Inflammatory macrophage treated with lipopolysaccharide for 4 hours (primary cell): ENCODE results near the gene ANP32B.
"Not testable (repeated sequence)": the region's sequence is repeated elsewhere in the genome, so short reads cannot be mapped to it uniquely, and the experiment has no call there.

Experiments
- DNase-seq: peaks from one replicate; pipeline ENCODE4 v3.0.0-alpha.2; 2020

Gene ANP32B

DNA sequence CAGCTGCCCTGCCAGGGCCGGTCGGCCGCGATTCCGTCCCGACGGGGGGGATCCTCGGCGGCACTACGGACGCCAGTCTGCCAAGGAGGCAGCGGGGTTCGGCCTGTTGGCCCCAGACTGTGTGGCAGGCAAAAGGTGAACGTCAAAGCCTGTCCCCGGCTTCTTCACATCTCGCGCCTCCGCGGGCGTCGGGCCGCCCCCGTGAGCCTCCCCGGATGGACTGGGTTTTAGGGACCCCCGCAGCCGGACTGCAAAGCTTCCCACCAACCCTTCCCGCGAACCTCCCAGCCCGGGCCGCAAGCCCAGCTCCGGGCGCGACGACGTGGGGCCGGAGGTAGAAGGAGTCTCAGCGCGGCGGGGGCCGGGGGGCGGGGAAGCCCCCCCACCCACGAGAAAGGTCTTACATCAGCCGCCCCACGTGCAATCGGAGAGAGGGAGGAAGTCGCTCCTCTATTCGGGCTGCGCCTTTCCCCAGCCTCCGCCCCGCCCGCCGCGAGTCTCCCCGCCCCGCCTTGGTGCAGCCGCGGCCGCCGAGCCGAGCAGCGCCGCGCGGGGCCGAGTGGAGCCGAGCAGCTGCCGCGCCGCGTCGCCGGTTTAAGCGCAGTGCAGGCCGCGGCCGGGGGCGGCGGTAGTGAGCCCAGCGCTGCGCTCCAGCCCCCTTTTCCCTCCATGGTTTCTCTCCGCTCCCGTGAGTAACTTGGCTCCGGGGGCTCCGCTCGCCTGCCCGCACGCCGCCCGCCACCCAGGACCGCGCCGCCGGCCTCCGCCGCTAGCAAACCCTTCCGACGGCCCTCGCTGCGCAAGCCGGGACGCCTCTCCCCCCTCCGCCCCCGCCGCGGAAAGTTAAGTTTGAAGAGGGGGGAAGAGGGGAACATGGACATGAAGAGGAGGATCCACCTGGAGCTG is at the start of gene ANP32B:
Gene ANP32B, plus strand, starts transcription at position 659 of the 906 bp plus-strand sequence. Its CDS starts 215 bp downstream, at position 874.
- DNase-seq: peak; percentile 93

DNA sequence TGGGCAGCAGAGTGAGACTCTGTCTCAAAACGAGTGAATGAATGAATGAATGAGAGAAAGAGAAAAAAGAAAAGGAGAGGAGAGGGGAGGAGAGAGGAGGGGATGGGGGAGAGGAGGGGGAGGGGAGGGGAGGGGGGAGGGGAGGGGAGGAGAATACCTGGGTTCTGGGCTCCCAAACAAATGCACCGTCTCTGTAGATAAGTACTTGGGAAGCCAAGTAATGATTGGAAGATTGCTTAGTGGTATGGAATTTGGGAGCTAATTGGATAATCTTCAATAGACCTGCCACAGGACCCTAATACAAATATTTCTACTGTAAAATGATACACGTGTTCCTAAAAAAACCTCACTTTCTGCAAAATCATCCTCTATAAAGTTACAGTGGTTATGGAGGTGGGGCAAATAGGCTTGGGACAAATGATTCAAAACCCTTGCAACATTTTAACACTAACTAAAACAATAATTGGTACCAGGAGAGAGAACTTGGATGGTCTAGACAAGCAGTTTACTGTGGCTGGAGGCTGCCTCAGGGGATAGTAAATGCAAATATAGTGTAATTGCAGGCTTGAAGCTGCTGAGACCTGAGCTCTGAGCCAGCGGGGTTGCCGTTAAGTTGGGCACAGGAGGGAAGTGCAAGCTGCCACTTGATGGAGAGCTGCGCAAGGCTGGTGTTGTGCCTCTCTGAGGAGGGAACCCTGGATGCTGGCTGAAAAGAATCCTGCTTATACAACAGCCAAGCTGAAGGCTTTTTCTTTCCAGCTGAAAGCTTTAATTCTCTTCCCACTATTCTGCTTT is 48.6 kb upstream of the ANP32B start:
- DNase-seq: no peak

DNA sequence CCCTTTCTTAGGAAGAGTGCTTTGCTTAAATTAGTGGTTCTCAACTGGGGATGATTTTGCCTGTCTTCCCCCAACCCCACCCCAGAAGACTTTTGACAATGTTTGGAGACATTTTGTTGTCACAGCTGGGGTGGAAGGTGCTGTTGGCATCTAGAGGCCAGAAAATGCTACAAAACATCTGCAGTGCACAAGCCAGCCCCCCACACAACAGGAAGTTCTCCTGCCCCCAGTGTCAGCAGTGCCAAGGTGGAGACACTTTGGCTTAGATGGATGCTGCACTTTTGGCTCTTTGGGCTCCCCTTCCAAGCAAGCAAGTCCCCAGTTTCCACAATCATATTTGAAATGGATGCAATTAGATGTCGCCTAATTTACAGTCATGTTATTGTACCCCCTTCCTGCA is 47.9 kb upstream of the ANP32B start:
- DNase-seq: no peak

DNA sequence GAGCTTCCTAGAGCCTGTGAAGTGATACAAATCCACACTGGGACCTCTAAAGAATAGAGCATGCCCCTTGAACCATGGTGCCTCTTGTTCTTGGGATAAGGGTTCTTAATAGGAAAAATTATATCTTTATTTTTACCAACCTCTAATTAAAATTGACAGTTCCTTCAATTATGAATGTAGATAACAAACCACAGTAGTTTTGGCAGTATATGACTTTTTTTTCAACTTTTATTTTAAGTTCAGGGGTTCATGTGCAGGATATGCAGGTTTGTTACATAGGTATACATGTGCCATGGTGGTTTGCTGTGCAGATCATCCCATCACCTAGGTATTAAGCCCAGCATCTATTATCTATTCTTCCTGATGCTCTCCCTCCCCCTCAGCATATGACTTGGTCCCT is 46.1 kb upstream of the ANP32B start:
- DNase-seq: no peak

DNA sequence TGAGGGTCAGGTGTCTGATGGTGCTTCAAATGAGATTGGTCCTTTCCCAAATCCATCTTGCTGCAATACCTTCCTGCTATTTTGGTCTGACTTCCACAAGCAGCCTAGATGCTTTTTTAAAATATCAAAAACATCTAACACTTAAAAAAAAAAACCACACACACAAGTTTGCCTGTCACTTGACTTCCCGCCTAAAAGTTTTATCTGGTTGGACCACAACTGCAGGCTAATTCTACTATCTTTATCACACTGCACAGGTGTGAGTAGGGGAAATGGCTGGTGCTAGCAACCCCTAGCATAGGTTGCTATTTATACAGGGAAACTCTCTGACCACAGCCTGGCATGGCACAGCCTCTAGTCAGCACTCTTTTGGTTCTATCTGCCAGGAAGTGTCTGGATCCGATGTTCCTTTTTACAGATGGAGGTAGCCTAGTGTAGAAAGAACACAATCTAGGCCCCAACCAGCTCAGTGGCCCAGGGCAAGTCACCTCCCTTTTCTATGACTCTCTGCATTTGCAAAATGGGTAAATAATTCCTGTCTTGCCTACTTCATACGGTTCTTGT is 45.0 kb upstream of the ANP32B start, which contains the start of gene HEMGN:
Gene HEMGN, minus strand, starts transcription at position 92 of the 564 bp plus-strand sequence. Its CDS starts 36 bp downstream, at position 56.
- no peak for DNase-seq

DNA sequence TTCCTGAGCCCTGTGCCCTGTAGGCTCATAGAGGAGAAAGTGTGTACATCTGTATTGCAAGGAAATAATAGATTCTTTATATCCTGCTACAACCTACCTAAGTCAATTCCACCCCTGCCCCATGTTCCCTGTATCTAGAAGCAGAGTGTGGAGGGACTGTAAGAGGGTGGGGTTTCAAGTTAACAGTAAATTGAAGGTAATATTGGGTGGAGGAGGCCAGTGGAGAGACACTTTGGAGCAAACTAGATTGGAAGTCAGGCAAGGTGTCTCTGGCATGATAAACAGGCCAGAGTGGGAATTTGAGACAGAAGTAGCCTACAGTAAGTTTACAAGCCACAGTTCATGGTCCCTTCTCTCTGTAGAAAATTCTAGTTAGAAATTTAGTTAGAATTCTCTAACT is 42.9 kb upstream of the ANP32B start:
- no peak for DNase-seq

DNA sequence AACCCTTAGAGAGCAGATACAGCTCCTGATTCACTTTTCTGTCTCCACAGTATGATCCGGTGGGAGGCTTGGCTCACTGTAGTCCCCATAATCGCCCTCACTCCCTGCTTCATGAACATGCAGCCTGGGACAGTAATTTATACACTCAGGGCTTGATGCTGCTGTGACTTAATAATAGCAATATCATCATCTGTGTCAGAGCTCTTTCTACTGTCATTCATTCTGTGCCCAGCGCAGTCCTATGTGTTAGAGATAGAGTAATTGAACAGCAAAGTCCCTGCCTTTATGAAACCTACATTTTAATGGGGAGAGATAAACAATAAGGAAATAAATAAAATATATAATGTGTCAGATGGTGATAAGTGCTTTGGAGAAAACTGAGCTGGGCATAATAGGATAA is 42.4 kb upstream of the ANP32B start:
- no peak for DNase-seq

DNA sequence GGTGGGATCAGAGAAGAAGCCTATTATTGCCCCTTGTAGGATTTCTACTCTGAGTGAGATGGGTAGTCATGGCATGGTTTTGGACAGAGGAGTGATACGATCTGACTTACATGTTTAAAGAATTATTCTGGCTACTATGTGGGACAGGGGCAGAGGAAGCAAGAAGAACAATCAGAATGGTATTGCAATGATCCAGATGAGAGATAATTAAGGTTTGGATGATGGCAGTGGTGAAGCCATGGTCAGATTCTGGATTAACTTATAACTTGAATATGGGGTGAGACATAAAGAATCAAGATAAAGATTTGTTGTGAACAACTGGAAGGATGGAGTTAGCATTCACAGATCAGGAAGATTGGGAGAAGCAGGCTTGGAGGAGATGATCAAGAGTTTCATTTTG is 41.8 kb upstream of the ANP32B start:
- DNase-seq: no peak

DNA sequence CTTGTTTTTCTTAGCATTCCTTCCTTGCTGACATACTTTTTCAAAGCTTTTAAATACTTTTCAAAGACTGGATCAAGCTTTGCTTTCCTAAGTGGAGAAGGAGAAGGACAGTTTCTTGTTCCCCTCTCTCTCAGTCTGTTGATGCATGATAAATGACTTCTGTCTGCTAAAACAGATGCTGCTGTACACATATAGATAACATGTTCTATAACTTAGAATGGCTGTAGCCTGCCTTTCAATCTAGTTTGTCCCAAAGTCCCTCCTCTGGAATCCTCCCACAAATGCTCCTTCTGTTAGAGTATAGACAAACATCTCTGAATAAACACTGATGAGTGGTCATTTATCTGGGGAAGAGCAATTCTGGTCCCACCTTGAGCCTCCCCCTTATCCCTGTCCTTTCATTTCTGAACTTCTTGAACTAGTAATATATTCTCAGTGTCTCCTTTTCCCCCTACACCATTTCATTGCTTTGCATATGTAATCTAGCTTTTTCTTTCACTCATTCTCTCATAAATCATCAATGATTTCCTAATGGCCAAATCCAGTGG is 39.8 kb upstream of the ANP32B start:
- no peak for DNase-seq

DNA sequence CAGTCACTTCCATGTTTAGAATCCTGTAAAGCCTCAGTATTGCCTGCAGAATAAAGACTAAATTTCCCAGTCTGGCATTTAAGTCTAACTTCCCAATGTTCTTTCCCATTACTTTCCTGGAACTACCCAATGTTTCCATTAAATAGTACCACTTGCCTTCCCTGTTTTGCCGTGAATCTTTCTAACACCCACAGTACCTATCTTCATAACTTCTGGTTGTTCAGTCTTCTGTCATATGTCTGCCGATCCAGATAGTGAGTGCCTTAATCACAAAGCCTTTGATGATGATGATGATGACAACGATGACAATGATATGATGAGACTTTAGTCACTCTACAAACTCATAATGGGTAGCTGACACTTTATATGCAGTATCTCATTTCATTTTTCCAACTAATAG is 38.5 kb upstream of the ANP32B start:
- no peak for DNase-seq

DNA sequence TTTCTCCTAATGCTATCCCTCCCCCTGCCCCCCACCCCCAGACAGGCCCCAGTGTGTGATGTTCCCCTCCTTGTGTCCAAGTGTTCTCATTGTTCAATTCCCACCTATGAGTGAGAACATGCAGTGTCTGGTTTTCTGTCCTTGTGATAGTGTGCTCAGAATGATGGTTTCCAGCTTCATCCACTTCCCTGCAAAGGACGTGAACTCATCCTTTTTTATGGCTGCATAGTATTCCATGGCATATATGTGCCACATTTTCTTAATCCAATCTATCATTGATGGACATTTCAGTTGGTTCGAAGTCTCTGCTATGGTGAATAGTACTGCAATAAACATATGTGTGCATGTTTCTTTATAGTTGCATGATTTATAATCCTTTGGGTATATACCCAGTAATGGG is 37.7 kb upstream of the ANP32B start:
- not testable (repeated sequence) for DNase-seq

DNA sequence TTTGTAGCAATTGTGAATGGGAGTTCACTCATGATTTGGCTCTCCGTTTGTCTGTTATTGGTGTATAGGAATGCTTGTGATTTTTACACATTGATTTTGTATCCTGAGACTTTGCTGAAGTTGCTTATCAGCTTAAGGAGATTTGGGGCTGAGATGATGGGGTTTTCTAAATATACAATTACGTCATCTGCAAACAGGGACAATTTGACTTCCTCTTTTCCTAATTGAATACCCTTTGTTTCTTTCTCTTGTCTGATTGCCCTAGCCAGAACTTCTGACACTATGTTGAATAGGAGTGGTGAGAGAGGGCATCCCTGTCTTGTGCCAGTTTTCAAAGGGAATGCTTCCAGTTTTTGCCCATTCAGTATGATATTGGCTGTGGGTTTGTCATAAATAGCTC is 36.0 kb upstream of the ANP32B start:
- DNase-seq: not testable (repeated sequence)

DNA sequence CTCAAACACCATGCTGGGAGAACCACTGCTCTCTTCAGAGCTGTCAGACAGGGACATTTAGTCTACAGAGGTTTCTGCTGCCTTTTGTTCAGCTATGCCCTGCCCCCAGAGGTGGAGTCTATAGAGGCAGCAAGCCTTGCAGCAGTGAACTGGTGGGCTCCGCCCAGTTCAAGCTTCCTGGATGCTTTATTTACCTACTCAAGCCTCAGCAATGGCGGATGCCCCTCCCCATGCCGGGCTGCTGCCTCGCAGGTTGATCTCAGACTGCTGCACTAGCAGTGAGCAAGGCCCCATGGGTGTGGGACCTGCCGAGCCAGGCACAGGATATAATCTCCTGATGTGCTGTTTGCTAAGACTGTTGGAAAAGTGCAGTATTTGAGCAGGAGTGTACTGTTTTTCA is 32.3 kb upstream of the ANP32B start:
- DNase-seq: not testable (repeated sequence)

DNA sequence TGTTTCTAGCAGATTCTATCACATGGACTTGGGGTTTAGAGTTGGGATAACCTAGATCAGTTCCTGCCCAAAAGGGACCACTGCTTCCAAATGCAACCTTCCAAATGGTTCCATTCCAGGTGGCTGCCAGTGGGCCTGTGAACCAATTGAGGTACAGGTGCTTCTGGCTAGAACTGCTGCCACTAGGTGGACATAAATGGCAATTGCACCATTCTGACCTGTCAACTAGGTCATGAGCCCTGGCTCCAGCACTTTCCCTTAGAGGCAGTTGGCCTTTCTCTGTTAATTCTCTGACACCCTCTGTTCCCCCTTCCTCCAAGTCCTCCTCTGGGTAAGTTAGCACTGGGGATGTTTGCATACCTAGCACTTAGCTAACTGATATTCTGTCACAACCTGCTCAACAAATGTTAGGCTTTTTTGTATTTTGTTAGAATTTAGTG is 28.6 kb upstream of the ANP32B start:
- peak; percentile 28 for DNase-seq

DNA sequence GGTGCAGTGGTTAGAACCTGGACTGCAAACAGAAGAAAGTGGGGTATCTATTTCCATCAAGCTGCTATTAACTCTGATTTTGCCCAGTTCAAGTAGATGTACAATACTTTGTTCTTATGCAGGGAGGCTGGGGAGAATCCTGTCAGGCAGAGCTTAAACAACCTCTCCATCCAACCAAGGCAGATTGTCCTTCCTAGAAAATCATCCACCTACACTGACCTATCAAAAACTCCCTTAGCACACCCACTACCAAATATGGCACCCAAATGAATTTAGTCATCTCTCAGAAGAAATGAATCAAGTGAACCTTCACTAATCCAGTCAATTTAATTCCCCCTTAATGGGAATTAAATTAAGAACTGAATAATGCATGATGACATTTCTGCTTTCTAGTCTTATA is 26.8 kb upstream of the ANP32B start:
- no peak for DNase-seq

DNA sequence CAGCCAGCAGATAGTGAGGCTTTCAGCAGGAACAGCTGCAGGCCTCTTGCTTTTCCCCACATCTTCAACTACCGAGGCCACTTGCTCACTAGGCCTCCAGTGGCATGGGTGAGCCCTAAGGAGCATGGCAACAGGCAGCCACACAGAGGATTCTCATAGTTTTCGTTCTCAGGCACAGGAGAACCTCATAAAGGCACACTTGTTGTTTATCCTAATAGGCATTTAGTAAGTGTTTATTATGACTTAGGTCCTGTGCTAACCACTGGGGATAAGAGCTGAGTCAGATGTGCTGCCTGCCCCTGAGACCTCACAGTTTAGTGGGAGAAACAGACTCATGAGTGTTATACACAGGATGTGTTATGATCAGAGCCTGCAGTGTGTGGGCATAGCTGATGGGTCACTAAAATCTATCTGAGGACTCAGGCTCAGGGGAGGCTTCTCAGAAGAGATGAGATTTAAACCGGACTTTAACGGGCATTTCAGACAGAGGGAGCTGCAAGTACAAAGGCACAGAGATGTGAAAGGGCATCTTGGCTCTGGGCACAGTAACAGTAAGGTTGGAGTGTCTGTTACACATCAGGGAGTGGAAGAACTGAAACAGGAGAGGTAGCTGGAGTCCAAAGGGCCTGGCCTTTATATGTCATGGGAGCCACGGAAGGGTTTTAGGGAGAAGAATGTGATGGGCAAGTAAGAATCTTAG is 24.2 kb upstream of the ANP32B start:
- DNase-seq: no peak

DNA sequence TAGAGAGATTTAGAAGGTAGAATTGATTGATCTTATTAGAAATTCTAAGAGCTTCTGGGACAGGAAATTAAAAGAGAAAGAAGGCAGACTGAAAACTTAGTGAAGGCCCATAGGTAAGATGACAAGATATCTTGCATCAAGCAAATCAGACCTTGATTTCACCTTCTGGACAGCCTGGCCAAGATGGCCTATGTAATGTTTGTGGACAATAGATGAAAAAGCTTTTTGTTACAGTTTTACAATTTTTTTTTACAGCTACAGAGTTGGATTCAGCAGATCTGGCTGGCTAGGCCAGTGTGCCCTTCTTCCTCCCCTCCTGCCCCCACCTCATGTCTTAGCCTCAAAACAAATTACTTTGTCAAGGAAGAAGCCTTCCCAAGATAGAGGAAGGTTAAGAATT is 23.6 kb upstream of the ANP32B start:
- no peak for DNase-seq

DNA sequence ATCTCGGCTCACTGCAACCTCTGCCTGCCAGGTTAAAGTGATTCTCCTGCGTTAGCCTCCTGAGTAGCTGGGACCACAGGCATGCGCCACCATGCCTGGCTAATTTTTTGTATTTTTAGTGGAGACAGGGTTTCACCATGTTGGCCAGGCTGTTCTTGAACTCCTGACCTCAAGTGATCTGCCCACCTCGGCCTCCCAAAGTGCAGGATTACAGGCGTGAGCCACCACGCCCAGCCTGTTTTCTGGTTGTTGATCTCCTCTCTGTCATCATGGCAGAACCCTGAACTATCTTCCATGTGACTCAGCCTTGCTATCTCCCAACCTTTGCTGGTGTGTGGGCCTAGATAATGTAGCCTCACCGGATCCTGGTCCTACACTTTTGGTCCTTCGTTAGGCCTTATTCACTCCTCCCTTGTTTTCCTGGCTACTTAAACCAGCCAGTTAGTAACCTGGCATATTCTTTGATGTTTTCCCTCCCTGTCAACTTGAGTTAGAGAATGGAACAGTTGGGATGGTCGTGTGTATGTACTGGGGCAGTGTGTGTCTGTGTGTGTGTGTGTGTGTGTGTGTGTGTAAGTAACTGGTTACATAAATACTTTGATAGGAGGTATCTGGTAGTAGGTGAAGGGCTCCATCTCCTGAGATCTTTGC is 22.3 kb upstream of the ANP32B start:
- DNase-seq: not testable (repeated sequence)

DNA sequence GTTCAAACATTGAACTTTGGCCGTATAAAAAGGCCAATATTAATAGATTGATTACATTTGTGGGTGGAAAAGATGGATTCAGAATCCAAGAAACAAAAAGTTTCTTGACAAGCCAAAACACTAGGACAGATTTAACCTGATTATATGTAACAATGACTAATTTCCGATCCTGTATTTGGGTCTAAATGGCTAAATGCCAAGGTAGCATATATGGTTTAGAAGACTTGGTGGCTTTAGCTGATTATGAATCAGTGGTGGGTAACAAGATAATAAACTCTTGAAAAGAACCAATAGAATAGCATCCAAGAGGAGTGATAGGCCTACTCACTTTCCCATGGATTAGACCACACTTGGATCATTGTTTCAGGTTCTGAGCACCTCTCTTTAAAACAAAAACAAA is 21.8 kb upstream of the ANP32B start:
- DNase-seq: no peak

DNA sequence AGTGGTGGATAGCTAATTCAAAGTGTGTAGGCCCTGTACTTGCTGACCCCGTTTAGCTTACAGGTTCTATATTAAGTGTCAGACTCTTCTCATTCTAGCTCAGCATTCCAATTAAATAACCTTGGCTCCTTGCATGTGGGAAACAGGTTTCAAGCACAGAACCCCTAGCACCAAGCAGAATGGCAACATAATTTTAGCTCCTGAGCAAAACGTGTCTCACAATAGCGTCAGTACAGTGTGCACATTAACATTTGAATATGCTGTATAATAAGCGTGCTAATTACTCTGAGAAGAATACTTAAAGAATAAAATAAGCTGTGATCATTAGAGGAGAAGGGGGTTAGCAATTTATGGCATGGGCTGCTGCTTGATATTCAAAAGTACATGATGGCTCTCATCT is 21.0 kb upstream of the ANP32B start:
- no peak for DNase-seq

DNA sequence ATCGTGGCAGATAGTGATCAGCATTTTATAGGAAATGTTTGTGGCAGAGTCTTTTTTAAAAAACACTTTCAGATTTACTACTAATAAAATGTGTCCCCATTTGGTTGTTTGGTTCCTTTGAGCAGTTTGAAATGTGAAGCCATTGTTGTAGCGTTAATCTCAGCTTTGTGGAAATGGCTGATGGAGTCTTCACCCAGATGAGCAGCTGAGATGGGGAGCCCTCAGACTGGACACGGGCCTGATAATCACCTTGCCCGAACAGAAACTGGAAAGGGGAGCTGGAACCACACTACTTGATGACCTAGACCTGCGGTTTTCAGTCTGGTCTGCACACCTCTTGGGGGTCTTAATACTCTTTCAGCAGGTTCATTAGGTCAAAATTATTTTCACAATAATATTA is 20.6 kb upstream of the ANP32B start:
- no peak for DNase-seq

DNA sequence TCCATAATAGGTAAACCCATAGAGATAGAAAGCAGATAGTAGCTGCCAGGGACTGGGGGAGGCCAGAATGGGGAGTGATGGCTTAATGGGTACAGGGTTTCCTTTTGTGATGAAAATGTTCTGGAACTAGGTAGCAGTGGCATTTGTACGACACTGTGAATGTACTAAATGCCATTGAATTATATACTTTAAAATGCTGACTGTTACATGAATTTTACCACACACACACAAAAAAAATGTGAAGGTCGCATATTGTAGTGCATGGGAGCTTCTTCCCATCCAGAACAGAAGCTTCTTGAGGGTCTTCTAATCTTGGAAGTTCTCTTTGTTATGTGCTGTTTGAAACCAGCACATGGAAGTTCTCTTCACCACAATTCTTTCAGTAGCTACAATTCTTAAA is 19.9 kb upstream of the ANP32B start:
- no peak for DNase-seq
